ENCODE results near the gene IVD.
A peak's percentile ranks its signal among the peaks of the same experiment; 100 is the strongest.

- TF ChIP-seq CTCF (optimal IDR thresholded peaks at IDR 0.05 in 1 of 3, IDR thresholded peaks at IDR 0.05 in 1 of 3, conservative IDR thresholded peaks at IDR 0.05 in 1 of 3; ENCODE audit: extremely low read depth in 1 of 3, insufficient read depth in 2 of 3, low read length in 3 of 3) (peak; percentile 68 to 75 (median 71)), EZH2 (IDR thresholded peaks at IDR 0.05; ENCODE audit: low read length) (no peak)
These were observed 37.6 kb upstream of the IVD start for GRCh38 chr15:40367686-40368611.

Measured in keratinocyte (primary cell).